MM.1S (cell line): ENCODE data around the gene PACC1.

Experiments used
- DNase-seq: peaks from one replicate; pipeline ENCODE4 v3.0.0-alpha.2; 2015
- H2AFZ ChIP-seq: fragments of 300-600 bp; sonication (generic); 2 replicates; pipeline ENCODE4 v1.6.0; 2016; ENCODE audit warnings: antibody characterized with exemption, low read length
- H3F3A ChIP-seq: fragments of 300-600 bp; sonication (generic); 2 replicates; pipeline ENCODE4 v1.6.1; 2016; ENCODE audit warnings: mild to moderate bottlenecking, antibody characterized with exemption, low read length, moderate library complexity, mixed read lengths; ENCODE audit not compliant: insufficient read depth
- H3K27ac ChIP-seq: fragments of 300-600 bp; sonication (generic); 2 replicates; pipeline ENCODE4 v1.5.1; 2016; ENCODE audit warnings: mild to moderate bottlenecking, low read length
- H3K27me3 ChIP-seq: fragments of 300-600 bp; sonication (generic); replicated peaks from 2 replicates; pipeline ENCODE4 v1.6.0; 2016; ENCODE audit warnings: low read length; ENCODE audit not compliant: insufficient read depth
- H3K36me3 ChIP-seq: fragments of 300-600 bp; sonication (generic); replicated peaks from 2 replicates; pipeline ENCODE4 v1.6.1; 2016; ENCODE audit warnings: mild to moderate bottlenecking, low read length, mixed read lengths; ENCODE audit not compliant: insufficient read depth
- H3K4me1 ChIP-seq: fragments of 300-600 bp; sonication (generic); 2 replicates; pipeline ENCODE4 v1.6.1; 2016; ENCODE audit warnings: low read length, mixed read lengths
- H3K4me2 ChIP-seq: fragments of 300-600 bp; sonication (generic); 2 replicates; pipeline ENCODE4 v1.6.0; 2016; ENCODE audit warnings: low read depth, low read length
- H3K4me3 ChIP-seq: fragments of 300-600 bp; sonication (generic); 2 replicates; pipeline ENCODE4 v1.5.1; 2016; ENCODE audit warnings: low read length, mixed read lengths
- H3K79me2 ChIP-seq: fragments of 300-600 bp; sonication (generic); 2 replicates; pipeline ENCODE4 v1.6.1; 2016; ENCODE audit warnings: mixed run types, low read length, mixed read lengths
- H3K9ac ChIP-seq: fragments of 300-600 bp; sonication (generic); 2 replicates; pipeline ENCODE4 v1.6.1; 2016; ENCODE audit warnings: low read length, mixed read lengths
- H3K9me2 ChIP-seq: fragments of 300-600 bp; sonication (generic); replicated peaks from 2 replicates; pipeline ENCODE4 v1.6.1; 2016; ENCODE audit warnings: mild to moderate bottlenecking, low read length, mixed read lengths; ENCODE audit not compliant: insufficient read depth
- H3K9me3 ChIP-seq: fragments of 300-600 bp; sonication (generic); replicated peaks from 2 replicates; pipeline ENCODE4 v1.6.1; 2016; ENCODE audit warnings: mild to moderate bottlenecking, low read length, mixed read lengths; ENCODE audit not compliant: insufficient read depth
- H4K20me1 ChIP-seq: fragments of 300-600 bp; sonication (generic); 2 replicates; pipeline ENCODE4 v1.6.1; 2016; ENCODE audit warnings: mild to moderate bottlenecking, low read length, moderate library complexity, mixed read lengths; ENCODE audit not compliant: insufficient read depth
- CTCF ChIP-seq: fragments of 300-600 bp; sonication (generic); IDR thresholded peaks from 2 replicates; pipeline ENCODE4 v1.5.1; 2016; ENCODE audit warnings: antibody characterized with exemption, low read length, mixed read lengths
- EZH2 ChIP-seq: fragments of 300-600 bp; sonication (generic); optimal IDR thresholded peaks from 2 replicates; pipeline ENCODE3; 2017; ENCODE audit warnings: low read depth, mild to moderate bottlenecking, antibody characterized with exemption, low read length, mixed read lengths
- EZH2phosphoT487 ChIP-seq: fragments of 300-600 bp; sonication (generic); IDR thresholded peaks from 2 replicates; pipeline ENCODE4 v1.6.1; 2018; ENCODE audit warnings: antibody characterized with exemption, low read length

Gene PACC1

GRCh38 chr1:212401838-212402582 lies 12.7 kb downstream of the PACC1 start:
- Histone ChIP-seq H3K4me1 (no peaks in the 10 kb centered on the region), H3K4me3 (no peak overlapping the region), H3K9ac (no peak overlapping the region), H3F3A (no peaks in the 10 kb centered on the region), H4K20me1 (no peaks in the 10 kb centered on the region), H3K27me3 (no peaks in the 10 kb centered on the region), H3K4me2 (no peak overlapping the region), H3K36me3 (no peaks in the 10 kb centered on the region), H2AFZ (no peak overlapping the region), H3K79me2 (no peaks in the 10 kb centered on the region), H3K27ac (no peak overlapping the region), H3K9me3 (no peaks in the 10 kb centered on the region), H3K9me2 (no peaks in the 10 kb centered on the region)
- DNase-seq = no peak
- TF ChIP-seq CTCF = no peak
- no peak for TF ChIP-seq EZH2
- TF ChIP-seq EZH2phosphoT487 = no peak

- Histone ChIP-seq H3K9ac (no peak overlapping the region), H4K20me1 (no peaks in the 10 kb centered on the region), H3K9me2 (no peaks in the 10 kb centered on the region), H3K4me3 (no peak overlapping the region), H3F3A (no peaks in the 10 kb centered on the region), H2AFZ (no peak overlapping the region), H3K4me1 (no peaks in the 10 kb centered on the region), H3K27ac (no peak overlapping the region), H3K4me2 (no peak overlapping the region), H3K36me3 (no peaks in the 10 kb centered on the region), H3K27me3 (no peaks in the 10 kb centered on the region), H3K79me2 (no peaks in the 10 kb centered on the region), H3K9me3 (no peaks in the 10 kb centered on the region; the same call in 1 of the 2 replicates)
- DNase-seq = no peak
- TF ChIP-seq CTCF = no peak
- no peak for TF ChIP-seq EZH2
- no peak for TF ChIP-seq EZH2phosphoT487
Observed at GRCh38 chr1:212401042-212401441, 13.6 kb downstream of the PACC1 start.

GRCh38 chr1:212397171-212397570 lies 17.5 kb downstream of the PACC1 start:
- H3K27me3 ChIP-seq = no peaks in the 10 kb centered on the region
- H3K9me2 ChIP-seq = no peaks in the 10 kb centered on the region
- H3K4me1 ChIP-seq = no peaks in the 10 kb centered on the region
- H3K36me3 ChIP-seq = no peaks in the 10 kb centered on the region
- H3K27ac ChIP-seq = no peak overlapping the region
- TF ChIP-seq EZH2 (no peak), CTCF (no peak), EZH2phosphoT487 (no peak)
- H4K20me1 ChIP-seq = no peaks in the 10 kb centered on the region
- DNase-seq = no peak
- no peak overlapping the region for H3K4me2 ChIP-seq
- no peak overlapping the region for H3K4me3 ChIP-seq
- H3K79me2 ChIP-seq = no peaks in the 10 kb centered on the region
- no peaks in the 10 kb centered on the region; the same call in 1 of the 2 replicates for H3K9me3 ChIP-seq
- H3F3A ChIP-seq = no peaks in the 10 kb centered on the region
- no peak overlapping the region for H2AFZ ChIP-seq
- H3K9ac ChIP-seq = no peak overlapping the region
